ENCODE data around the gene ACD.
"Not testable (repeated sequence)": the region's sequence is repeated elsewhere in the genome, so short reads cannot be mapped to it uniquely, and the experiment has no call there.

Gene ACD

GRCh38 chr16:67693517-67694285, 33.6 kb upstream of the ACD start:
- not testable (repeated sequence) for H2AK5ac ChIP-seq (ENCODE audit: low read length, severe bottlenecking); H3K9me3 ChIP-seq (ENCODE audit: control insufficient read depth, low read length); H3K4me3 ChIP-seq (ENCODE audit: insufficient read depth in 1 of 2, low read depth in 1 of 2, low read length in 2 of 2); H3K23ac ChIP-seq (ENCODE audit: low read length in 2 of 2); H3K18ac ChIP-seq (ENCODE audit: low read depth in 1 of 2, low read length in 2 of 2); H2AFZ ChIP-seq (ENCODE audit: low read depth, low read length); H3K4me2 ChIP-seq (ENCODE audit: low read length, poor library complexity, severe bottlenecking); H3K4ac ChIP-seq (ENCODE audit: low read depth in 1 of 2, low read length in 2 of 2); H3K27ac ChIP-seq (ENCODE audit: low read length, poor library complexity, severe bottlenecking); H4K8ac ChIP-seq (ENCODE audit: low read length); H2BK12ac ChIP-seq (ENCODE audit: low read length in 2 of 2); H3K27me3 ChIP-seq (ENCODE audit: control insufficient read depth in 1 of 2, insufficient read depth in 1 of 2, low read length in 2 of 2); H3K4me1 ChIP-seq (ENCODE audit: control insufficient read depth, insufficient read depth, low read depth, low read length); DNase-seq; H2BK120ac ChIP-seq (ENCODE audit: low read depth, low read length); H2BK15ac ChIP-seq (ENCODE audit: low read depth, poor library complexity, severe bottlenecking); H3K9ac ChIP-seq (ENCODE audit: low read length); H4K91ac ChIP-seq (ENCODE audit: low read length); H2BK5ac ChIP-seq (ENCODE audit: low read depth, low read length, poor library complexity, severe bottlenecking); H3K14ac ChIP-seq (ENCODE audit: low read length in 2 of 2)
- Histone ChIP-seq H3K79me1 (replicated peaks; ENCODE audit: low read length, poor library complexity, severe bottlenecking) (peaks cover 32% of the 10 kb centered on the region), H3K36me3 (ENCODE audit: control insufficient read depth in 1 of 2, insufficient read depth in 2 of 2, low read depth in 1 of 2, low read length in 2 of 2) (peaks cover 3 to 15% of the 10 kb centered on the region in 2 experiments)
- 94% methylated on average over 7 of the region's 8 CpGs for WGBS

- no peak overlapping the region for H4K91ac ChIP-seq (ENCODE audit: low read length)
- H3K27me3 ChIP-seq (ENCODE audit: control insufficient read depth in 1 of 2, insufficient read depth in 1 of 2, low read length in 2 of 2): no peaks in the 10 kb centered on the region
- H2AK5ac ChIP-seq (ENCODE audit: low read length, severe bottlenecking): no peak overlapping the region
- H4K8ac ChIP-seq (ENCODE audit: low read length): no peak overlapping the region
- no peak overlapping the region for H3K23ac ChIP-seq (ENCODE audit: low read length in 2 of 2)
- H2BK120ac ChIP-seq (ENCODE audit: low read depth, low read length): no peak overlapping the region
- no peak overlapping the region for H3K4ac ChIP-seq (ENCODE audit: low read depth in 1 of 2, low read length in 2 of 2)
- H2AFZ ChIP-seq (ENCODE audit: low read depth, low read length): no peak overlapping the region
- H3K27ac ChIP-seq (ENCODE audit: low read length, poor library complexity, severe bottlenecking): no peak overlapping the region
- DNase-seq: no peak
- H2BK5ac ChIP-seq (ENCODE audit: low read depth, low read length, poor library complexity, severe bottlenecking): no peak overlapping the region
- peaks cover 20% of the 10 kb centered on the region for H3K79me1 ChIP-seq (replicated peaks; ENCODE audit: low read length, poor library complexity, severe bottlenecking)
- peaks cover 15 to 32% of the 10 kb centered on the region in 2 experiments for H3K36me3 ChIP-seq (ENCODE audit: control insufficient read depth in 1 of 2, insufficient read depth in 2 of 2, low read depth in 1 of 2, low read length in 2 of 2)
- H3K4me2 ChIP-seq (ENCODE audit: low read length, poor library complexity, severe bottlenecking): no peak overlapping the region
- no peak overlapping the region for H3K4me3 ChIP-seq (ENCODE audit: insufficient read depth in 1 of 2, low read depth in 1 of 2, low read length in 2 of 2)
- H2BK12ac ChIP-seq (ENCODE audit: low read length in 2 of 2): no peak overlapping the region
- no peak overlapping the region for H2BK15ac ChIP-seq (ENCODE audit: low read depth, poor library complexity, severe bottlenecking)
- no peak overlapping the region for H3K9ac ChIP-seq (ENCODE audit: low read length)
- no peak overlapping the region for H3K18ac ChIP-seq (ENCODE audit: low read depth in 1 of 2, low read length in 2 of 2)
- 96% methylated on average over 14 of the region's 17 CpGs for WGBS
- H3K4me1 ChIP-seq (ENCODE audit: control insufficient read depth, insufficient read depth, low read depth, low read length): peaks cover 2% of the 10 kb centered on the region
- no peak overlapping the region for H3K14ac ChIP-seq (ENCODE audit: low read length in 2 of 2)
- no peaks in the 10 kb centered on the region for H3K9me3 ChIP-seq (ENCODE audit: control insufficient read depth, low read length)
These were observed 25.5 kb upstream of the ACD start for GRCh38 chr16:67685388-67686112.

GRCh38 chr16:67683767-67684166, 23.7 kb upstream of the ACD start:
- Histone ChIP-seq H3K79me1 (replicated peaks; ENCODE audit: low read length, poor library complexity, severe bottlenecking) (peaks cover 22% of the 10 kb centered on the region), H3K4me1 (ENCODE audit: control insufficient read depth, insufficient read depth, low read depth, low read length) (peaks cover 2% of the 10 kb centered on the region), H3K9ac (ENCODE audit: low read length) (no peak overlapping the region), H2BK120ac (ENCODE audit: low read depth, low read length) (no peak overlapping the region), H3K4me2 (ENCODE audit: low read length, poor library complexity, severe bottlenecking) (no peak overlapping the region), H2BK5ac (ENCODE audit: low read depth, low read length, poor library complexity, severe bottlenecking) (no peak overlapping the region), H3K36me3 (ENCODE audit: control insufficient read depth in 1 of 2, insufficient read depth in 2 of 2, low read depth in 1 of 2, low read length in 2 of 2) (peaks cover 18 to 32% of the 10 kb centered on the region in 2 experiments), H2AFZ (ENCODE audit: low read depth, low read length) (no peak overlapping the region), H2BK15ac (ENCODE audit: low read depth, poor library complexity, severe bottlenecking) (no peak overlapping the region), H3K4me3 (ENCODE audit: insufficient read depth in 1 of 2, low read depth in 1 of 2, low read length in 2 of 2) (no peak overlapping the region), H4K8ac (ENCODE audit: low read length) (no peak overlapping the region), H3K23ac (ENCODE audit: low read length in 2 of 2) (no peak overlapping the region), H3K14ac (ENCODE audit: low read length in 2 of 2) (no peak overlapping the region), H3K9me3 (ENCODE audit: control insufficient read depth, low read length) (no peaks in the 10 kb centered on the region), H2AK5ac (ENCODE audit: low read length, severe bottlenecking) (no peak overlapping the region), H3K27ac (ENCODE audit: low read length, poor library complexity, severe bottlenecking) (no peak overlapping the region), H4K91ac (ENCODE audit: low read length) (no peak overlapping the region), H2BK12ac (ENCODE audit: low read length in 2 of 2) (no peak overlapping the region), H3K18ac (ENCODE audit: low read depth in 1 of 2, low read length in 2 of 2) (no peak overlapping the region), H3K4ac (ENCODE audit: low read depth in 1 of 2, low read length in 2 of 2) (no peak overlapping the region), H3K27me3 (ENCODE audit: control insufficient read depth in 1 of 2, insufficient read depth in 1 of 2, low read length in 2 of 2) (no peaks in the 10 kb centered on the region)
- WGBS: 100% methylated on average over 1 of the region's 4 CpGs
- no peak for DNase-seq
